Colonic mucosa (tissue), 4 donors: Measurements from ENCODE around the gene FOXA1. TPM values are rescaled to one million over a fixed set of nuclear protein-coding genes. Genes with fewer than 3 reads are reported as not detected.

Experiments used
- DNase-seq: peaks from one replicate; pipeline ENCODE4 v3.0.0-alpha.2; 2020
- H3K27ac ChIP-seq: fragments of 200-600 bp; one replicate; pipeline ENCODE4 v1.8.0; 2021
- H3K27me3 ChIP-seq: fragments of 200-600 bp; one replicate; pipeline ENCODE4 v1.8.0; 2021
- H3K36me3 ChIP-seq: fragments of 200-600 bp; one replicate; pipeline ENCODE4 v1.8.0; 2021
- H3K4me1 ChIP-seq: fragments of 200-600 bp; one replicate; pipeline ENCODE4 v1.8.0; 2021; ENCODE audit warnings: mild to moderate bottlenecking
- H3K4me3 ChIP-seq: fragments of 200-600 bp; one replicate; pipeline ENCODE4 v1.8.0; 2021
- H3K9ac ChIP-seq, 2 donors: one replicate each; pipeline ENCODE4 v1.7.0; 2013; ENCODE audit warnings: control low read depth in 2 of 2, low read depth in 2 of 2, low read length in 2 of 2
- H3K9me3 ChIP-seq: fragments of 200-600 bp; one replicate; pipeline ENCODE4 v1.8.0; 2021
- CTCF ChIP-seq: fragments of 200-600 bp; IDR thresholded peaks from one replicate; pipeline ENCODE4 v1.8.0; 2022; ENCODE audit warnings: antibody characterized with exemption, mild to moderate bottlenecking
- intact Hi-C: fragments of 100-400 bp; cut with DNase I; formaldehyde crosslinking; loops from one replicate; pipeline ENCODE4 v1.14.1; 2022
- total RNA-seq, 2 donors: library from RNA; stranded (reverse); fragmentation: NEBNext Ultra II Directional in 1 of 2; extraction: Animal tissue kit (Norgen Biotek cat#: 25700) in 1 of 2; gene quantifications; one replicate each; pipeline ENCODE4 v1.2.1, GENCODE V29; 2021
- donor health status: healthy.
- donor health status: DM: no; HTN: no; CAD: no.
- donor health status: DM: no; HTN: no; CAD: no.

Gene FOXA1
- total RNA-seq, 2 donors from 2014 or later, result 70.5 to 87.7 TPM

- DNase-seq, result peak; percentile 44
- H3K9ac ChIP-seq, result no peak overlapping the region
Observed at GRCh38 chr14:37544407-37544806, 50.6 kb downstream of the FOXA1 start.

GRCh38 chr14:37539992-37540391, 55.1 kb downstream of the FOXA1 start:
- no peaks in the 10 kb centered on the region for H3K4me1 ChIP-seq
- no peak overlapping the region for H3K4me3 ChIP-seq
- no peaks in the 10 kb centered on the region for H3K9me3 ChIP-seq
- H3K27me3 ChIP-seq, result no peaks in the 10 kb centered on the region
- no peak for DNase-seq
- H3K27ac ChIP-seq, result no peak overlapping the region
- H3K9ac ChIP-seq, result no peak overlapping the region
- intact Hi-C loops, result no loop called here
- H3K36me3 ChIP-seq, result no peaks in the 10 kb centered on the region
- TF ChIP-seq CTCF, result no peak

More at GRCh38 chr14:37544407-37544806, 50.6 kb downstream of the FOXA1 start:
- no peak for TF ChIP-seq CTCF
- H3K4me1 ChIP-seq, result no peaks in the 10 kb centered on the region
- H3K27ac ChIP-seq, result no peak overlapping the region
- intact Hi-C loops, result no loop called here
- H3K4me3 ChIP-seq, result no peak overlapping the region
- no peaks in the 10 kb centered on the region for H3K27me3 ChIP-seq
- no peaks in the 10 kb centered on the region for H3K9me3 ChIP-seq
- no peaks in the 10 kb centered on the region for H3K36me3 ChIP-seq

Other genes with a start within 250 kb of the FOXA1 start
- gene TTC6, start 380 bp upstream of the FOXA1 start, total RNA-seq, result 1 to 10 TPM; 4.5 to 4.7 TPM